Lung (tissue), 12 donors: ENCODE data around the gene PARVB. TPM values are rescaled to one million over a fixed set of nuclear protein-coding genes. Genes with fewer than 3 reads are reported as not detected.

ENCODE experiments used
- ATAC-seq: fragments of 200-7000 bp; cut with Tn5 transposase; one replicate; pipeline ENCODE4 v1.9.1; 2020; ENCODE audit warnings: moderate number of reproducible peaks; ENCODE audit not compliant: insufficient read depth, low FRiP score
- DNase-seq, 3 donors: peaks; one replicate each; pipeline ENCODE4 v3.0.0-alpha.2; 2013 to 2017
- H3K27ac ChIP-seq, 2 donors: one replicate each; pipeline ENCODE4 v1.5.1; 2013; ENCODE audit warnings: mild to moderate bottlenecking in 2 of 2, moderate library complexity in 2 of 2, control low read depth in 1 of 2, inconsistent platforms in 1 of 2, low read depth in 1 of 2, low read length in 1 of 2
- H3K27me3 ChIP-seq, 3 donors: one replicate each; pipeline ENCODE4 v1.5.1; 2013; ENCODE audit warnings: low read length in 2 of 3; ENCODE audit not compliant: control insufficient read depth in 3 of 3, insufficient read depth in 3 of 3
- H3K36me3 ChIP-seq, 4 donors: one replicate each; pipeline ENCODE4 v1.5.1; 2013; ENCODE audit warnings: low read length in 4 of 4, mild to moderate bottlenecking in 1 of 4, moderate library complexity in 1 of 4; ENCODE audit not compliant: control insufficient read depth in 4 of 4, insufficient read depth in 4 of 4
- H3K4me1 ChIP-seq, 5 donors: one replicate each; pipeline ENCODE4 v1.5.1; 2013; ENCODE audit warnings: low read length in 5 of 5, mild to moderate bottlenecking in 2 of 5, moderate library complexity in 1 of 5; ENCODE audit not compliant: control insufficient read depth in 5 of 5, insufficient read depth in 5 of 5
- H3K4me3 ChIP-seq: one replicate; pipeline ENCODE4 v1.5.1; 2013; ENCODE audit warnings: mild to moderate bottlenecking, control low read depth, moderate library complexity
- H3K9ac ChIP-seq, 2 donors: one replicate each; pipeline ENCODE4 v1.5.1; 2013; ENCODE audit warnings: low read length in 2 of 2, control low read depth in 1 of 2; ENCODE audit not compliant: insufficient read depth in 1 of 2
- H3K9me3 ChIP-seq, 4 donors: one replicate each; pipeline ENCODE4 v1.5.1; 2013; ENCODE audit warnings: low read length in 3 of 4, mild to moderate bottlenecking in 1 of 4, moderate library complexity in 1 of 4; ENCODE audit not compliant: control insufficient read depth in 4 of 4, insufficient read depth in 3 of 4
- CTCF ChIP-seq: IDR thresholded peaks from 2 replicates; pipeline ENCODE4 v1.5.1; 2012; ENCODE audit warnings: mild to moderate bottlenecking; ENCODE audit errors: control extremely low read depth, extremely low read depth
- WGBS, 2 donors: extraction: QIAGEN DNeasy Blood & Tissue Kit; methylation state at CpG; one replicate each; pipeline ENCODE4 v1.1.7; 2013; 5-methylcytosine and 5-hydroxymethylcytosine counted together
- polyA plus RNA-seq, 2 donors: library from polyadenylated mRNA; stranded (reverse); fragments of 200-250 nt; gene quantifications; one replicate each; pipeline ENCODE4 v1.2.1, GENCODE V29; 2013
- total RNA-seq, 2 donors: library from RNA; depleted of rRNA in 1 of 2; stranded (reverse); fragments of >200 nt in 1 of 2; gene quantifications; one replicate each; pipeline ENCODE4 v1.2.1, GENCODE V29; 2014 to 2021
- donor health status: control.
- donor health status: control.
- donor health status: Bipolar disorder and iron deficiency.
- donor health status: healthy.
- donor health status: DM: yes; HTN: yes; CAD: no.

Gene PARVB
- total and polyA plus RNA-seq, 4 donors = 16.9 to 64.2 (median 49.7) TPM

- Histone ChIP-seq H3K36me3 (peaks cover 5 to 18% (median 6%) of the 10 kb centered on the region in 4 donors), H3K9me3 (no peaks in the 10 kb centered on the region), H3K4me1 (peaks cover 3 to 64% (median 21%) of the 10 kb centered on the region in 5 donors), H3K4me3 (no peak overlapping the region), H3K27ac (no peak overlapping the region), H3K9ac (no peak overlapping the region), H3K27me3 (peaks cover 0 to 2% (median 0%) of the 10 kb centered on the region in 3 donors)
- TF ChIP-seq CTCF = no peak
- DNase-seq (no peak), ATAC-seq (no peak)
- WGBS, 2 donors = 89 to 91% methylated on average over 12 of the region's 12 CpGs
Observed at GRCh38 chr22:44147008-44147645, 123.0 kb downstream of the PARVB start.

GRCh38 chr22:44147821-44148574, 123.9 kb downstream of the PARVB start:
- WGBS, 2 donors = 69 to 81% methylated on average over 27 of the region's 27 CpGs
- Histone ChIP-seq H3K27me3 (peaks cover 0 to 2% (median 0%) of the 10 kb centered on the region in 3 donors), H3K9me3 (no peaks in the 10 kb centered on the region), H3K4me3 (no peak overlapping the region), H3K36me3 (peaks cover 5 to 16% (median 6%) of the 10 kb centered on the region in 4 donors), H3K9ac (peak overlapping the region in 1 of 2 donors; percentile 5), H3K4me1 (peaks cover 3 to 59% (median 19%) of the 10 kb centered on the region in 5 donors), H3K27ac (no peak overlapping the region)
- no peak for TF ChIP-seq CTCF
- ATAC-seq (no peak), DNase-seq (peak; percentile 93 to 97 (median 96))

GRCh38 chr22:44151676-44152075, 127.6 kb downstream of the PARVB start:
- Histone ChIP-seq H3K4me3 (no peak overlapping the region), H3K9ac (no peak overlapping the region), H3K27ac (no peak overlapping the region), H3K27me3 (peaks cover 0 to 2% (median 0%) of the 10 kb centered on the region in 3 donors), H3K9me3 (no peaks in the 10 kb centered on the region), H3K4me1 (peaks cover 0 to 27% (median 4%) of the 10 kb centered on the region in 5 donors), H3K36me3 (peaks cover 2 to 21% (median 8%) of the 10 kb centered on the region in 4 donors)
- no peak for TF ChIP-seq CTCF
- DNase-seq = peak; percentile 75 to 85 (median 75)
- no peak for ATAC-seq
- WGBS, 2 donors = 71 to 92% methylated on average over 4 of the region's 4 CpGs
